GM19372 (cell line): Measurements from ENCODE around the gene DCTN2.
"Not testable (repeated sequence)": the region's sequence is repeated elsewhere in the genome, so short reads cannot be mapped to it uniquely, and the experiment has no call there.

Experiments used
- ATAC-seq: cut with Tn5 transposase; IDR thresholded peaks from one replicate; pipeline ENCODE4 v1.9.1; 2021; ENCODE audit warnings: mild to moderate bottlenecking, low read depth, moderate library complexity; ENCODE audit not compliant: unreplicated experiment

Gene DCTN2

DNA sequence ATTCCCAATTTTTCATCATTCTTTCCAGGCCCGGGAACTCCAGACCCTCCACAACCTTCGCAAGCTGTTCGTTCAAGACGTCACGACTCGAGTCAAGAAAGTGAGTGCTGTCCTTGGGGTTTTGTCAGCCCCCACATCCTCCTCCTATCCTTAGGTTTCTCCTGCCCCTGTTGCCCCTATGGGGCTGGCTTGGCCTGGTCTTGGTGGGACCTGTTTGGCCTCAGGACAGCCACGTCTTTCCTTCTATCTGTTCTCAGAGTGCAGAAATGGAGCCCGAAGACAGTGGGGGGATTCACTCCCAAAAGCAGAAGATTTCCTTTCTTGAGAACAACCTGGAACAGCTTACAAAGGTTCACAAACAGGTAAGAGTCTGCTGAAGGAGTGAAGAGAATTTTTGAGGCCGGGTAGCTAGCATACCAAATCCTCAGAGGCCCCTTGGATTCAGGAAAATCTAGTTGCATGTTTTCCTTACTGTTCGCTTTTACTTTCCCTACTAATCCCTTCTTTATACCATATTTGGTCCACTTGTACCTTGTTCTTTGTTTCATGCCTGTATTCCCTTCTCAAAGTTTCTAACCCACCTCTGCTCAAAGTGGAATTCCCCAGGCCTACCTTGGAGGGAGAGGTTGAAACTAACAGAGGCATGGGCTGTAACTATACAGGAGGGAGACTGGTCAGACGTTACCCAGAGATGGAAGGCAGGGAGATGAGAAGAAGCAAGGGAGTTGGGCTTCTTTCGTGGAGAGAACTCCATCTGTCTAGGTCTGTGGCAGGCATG, 31.2 kb upstream of the DCTN2 start:
- ATAC-seq, result no peak

GRCh38 chr12:57576613-57577160, 29.7 kb upstream of the DCTN2 start:
- no peak for ATAC-seq

DNA sequence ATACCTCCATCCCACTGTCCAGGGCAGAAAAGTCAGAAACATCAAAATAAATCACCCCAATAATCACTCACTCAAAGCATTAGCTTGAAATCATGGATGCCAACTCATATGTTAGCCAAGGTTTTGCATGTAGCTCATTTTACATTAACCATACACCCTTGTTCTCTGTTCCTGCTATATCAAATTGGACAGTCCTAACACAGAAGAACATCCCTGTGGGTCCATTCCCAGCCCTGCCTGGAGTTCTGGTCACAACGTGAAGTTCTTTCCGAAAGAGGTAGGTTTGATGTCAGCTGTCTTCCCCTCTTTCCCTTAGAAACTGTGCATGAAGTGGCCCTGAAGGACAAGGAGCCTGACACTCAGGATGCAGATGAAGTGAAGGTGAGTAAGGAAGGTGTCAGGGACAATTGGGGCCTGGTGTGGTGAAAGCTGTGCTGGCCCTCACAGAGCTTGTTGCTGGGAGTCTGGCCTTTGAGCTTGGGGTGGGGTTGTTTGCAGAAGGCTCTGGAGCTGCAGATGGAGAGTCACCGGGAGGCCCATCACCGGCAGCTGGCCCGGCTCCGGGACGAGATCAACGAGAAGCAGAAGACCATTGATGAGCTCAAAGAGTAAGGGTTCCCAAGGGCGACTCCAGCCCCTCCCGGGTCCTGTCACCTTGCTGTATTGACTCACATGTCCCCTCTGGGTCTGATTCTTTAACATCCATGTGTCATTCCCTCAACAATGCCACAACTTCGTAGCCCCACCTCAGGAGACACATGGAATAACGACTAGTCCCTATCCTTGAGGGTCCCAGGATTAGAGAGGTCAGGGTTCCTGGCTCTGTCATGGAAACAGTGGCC, 29.0 kb upstream of the DCTN2 start:
- ATAC-seq, result no peak

GRCh38 chr12:57574795-57575194, 27.8 kb upstream of the DCTN2 start:
- no peak for ATAC-seq

DNA sequence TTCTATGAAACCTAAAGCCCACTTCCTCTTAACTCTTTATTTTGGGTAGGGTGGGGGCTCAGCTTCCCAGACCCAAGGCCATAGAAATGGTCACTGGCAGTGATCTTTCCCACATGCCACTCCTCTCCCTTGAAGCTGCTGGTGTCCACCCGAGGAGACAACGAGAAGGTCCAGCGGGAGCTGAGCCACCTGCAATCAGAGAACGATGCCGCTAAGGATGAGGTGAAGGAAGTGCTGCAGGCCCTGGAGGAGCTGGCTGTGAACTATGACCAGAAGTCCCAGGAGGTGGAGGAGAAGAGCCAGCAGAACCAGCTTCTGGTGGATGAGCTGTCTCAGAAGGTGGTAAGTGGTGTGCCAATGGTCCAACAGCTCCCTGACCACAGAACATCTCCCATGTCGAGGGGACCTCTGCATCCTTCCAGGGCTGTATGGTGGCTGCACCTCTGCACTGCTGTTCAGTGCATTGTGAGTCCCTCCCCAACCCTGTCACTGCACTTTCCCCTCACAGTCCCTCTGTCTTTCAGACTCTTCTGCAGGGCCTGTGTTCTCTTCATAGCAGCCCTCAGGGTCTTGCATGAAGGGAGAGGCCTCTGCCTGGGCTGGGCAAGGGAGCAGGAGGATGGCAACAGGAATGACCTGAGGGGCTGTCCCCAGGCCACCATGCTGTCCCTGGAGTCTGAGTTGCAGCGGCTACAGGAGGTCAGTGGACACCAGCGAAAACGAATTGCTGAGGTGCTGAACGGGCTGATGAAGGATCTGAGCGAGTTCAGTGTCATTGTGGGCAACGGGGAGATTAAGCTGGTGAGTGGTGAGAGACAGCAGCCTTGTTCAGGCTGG, 25.2 kb upstream of the DCTN2 start:
- ATAC-seq, result no peak

DNA sequence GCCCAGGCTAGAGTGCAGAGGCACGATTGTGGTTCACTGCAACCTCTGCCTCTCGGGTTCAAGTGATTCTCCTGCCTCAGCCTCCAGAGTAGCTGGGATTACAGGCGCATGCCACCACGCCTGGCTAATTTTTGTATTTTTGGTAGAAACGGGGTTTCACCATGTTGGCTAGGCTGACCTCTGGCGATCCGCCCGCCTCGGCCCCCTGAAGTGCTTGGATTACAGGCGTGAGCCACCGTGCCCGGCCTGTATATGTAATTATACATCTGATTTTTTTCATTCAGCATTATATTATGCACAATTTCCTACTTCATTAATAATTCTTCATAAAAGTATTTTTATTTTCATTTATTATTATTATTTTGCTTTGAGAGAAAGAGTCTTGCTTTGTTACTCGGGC, 23.4 kb upstream of the DCTN2 start:
- not testable (repeated sequence) for ATAC-seq

- ATAC-seq, result no peak
These were observed 22.9 kb upstream of the DCTN2 start for GRCh38 chr12:57569858-57570257.

DNA sequence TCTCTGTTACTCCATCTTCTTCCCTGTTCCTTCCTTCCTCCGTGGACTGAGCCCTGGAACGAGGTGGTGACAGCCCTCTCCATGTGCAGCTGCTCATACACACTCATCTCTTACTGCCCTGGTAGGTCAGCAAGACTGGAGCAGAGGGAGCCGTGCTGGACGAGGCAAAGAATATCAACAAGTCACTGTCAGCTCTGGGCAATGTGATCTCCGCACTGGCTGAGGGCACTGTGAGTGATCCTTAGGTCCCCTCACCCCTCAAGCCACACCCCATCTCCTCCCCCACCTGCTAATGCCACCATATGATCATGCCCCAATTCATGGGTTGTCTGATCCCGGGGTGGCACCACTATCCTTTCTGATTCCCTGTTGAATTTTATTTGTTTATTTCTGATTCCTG, 21.8 kb upstream of the DCTN2 start:
- ATAC-seq, result no peak

GRCh38 chr12:57564178-57564740, 17.3 kb upstream of the DCTN2 start:
- no peak for ATAC-seq

- ATAC-seq, result no peak
These were observed 16.4 kb upstream of the DCTN2 start for GRCh38 chr12:57563358-57563757.

- ATAC-seq, result not testable (repeated sequence)
These were observed 14.1 kb upstream of the DCTN2 start for GRCh38 chr12:57561117-57561516.

DNA sequence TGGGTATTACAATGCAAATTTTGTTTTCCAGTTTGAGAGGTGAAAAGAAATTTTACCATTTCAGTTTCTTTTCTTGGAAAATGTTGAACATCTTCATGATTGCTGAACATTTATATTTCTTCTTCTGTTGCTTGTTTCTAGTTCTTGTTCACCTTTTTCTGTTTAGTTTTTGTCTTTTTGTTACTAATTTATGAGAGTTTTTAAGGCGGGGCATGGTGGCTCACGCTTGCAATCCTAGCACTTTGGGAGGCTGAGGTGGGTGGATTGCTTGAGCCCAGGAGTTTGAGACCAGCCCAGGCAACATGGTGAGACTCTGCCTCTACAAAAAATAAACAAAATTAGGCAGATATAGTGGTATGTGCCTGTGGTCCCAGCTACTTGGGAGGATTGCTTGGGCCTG, 13.5 kb upstream of the DCTN2 start:
- no peak for ATAC-seq

- ATAC-seq, result no peak
These were observed 11.9 kb upstream of the DCTN2 start for GRCh38 chr12:57558864-57559263.

GRCh38 chr12:57554897-57555296, 7.9 kb upstream of the DCTN2 start:
- no peak for ATAC-seq

GRCh38 chr12:57554453-57554852, 7.5 kb upstream of the DCTN2 start:
- ATAC-seq, result no peak

- ATAC-seq, result no peak
These were observed 6.6 kb upstream of the DCTN2 start for GRCh38 chr12:57553343-57554202.

GRCh38 chr12:57552835-57553313, 5.9 kb upstream of the DCTN2 start:
- ATAC-seq, result no peak

DNA sequence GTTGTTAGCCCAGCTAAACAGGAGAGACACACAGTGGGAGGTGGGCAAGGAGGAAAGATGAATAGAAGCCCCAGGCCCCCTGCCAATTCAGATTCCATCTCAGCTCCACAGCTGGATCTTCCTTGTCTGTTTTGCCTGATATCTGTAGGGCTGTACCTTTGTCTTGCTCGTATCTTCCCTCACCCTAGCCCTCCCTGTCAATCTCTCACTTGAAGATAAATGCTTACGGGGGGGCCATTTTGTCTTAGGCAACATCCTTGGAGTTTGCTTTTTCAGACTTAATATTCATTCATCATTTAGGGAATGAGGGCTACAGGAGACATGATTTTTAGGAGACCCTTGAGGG, 5.3 kb upstream of the DCTN2 start:
- no peak for ATAC-seq

GRCh38 chr12:57551637-57552305, 4.8 kb upstream of the DCTN2 start:
- no peak for ATAC-seq
